ENCODE measurements around the gene RAB30.
"Not testable (repeated sequence)": the region's sequence is repeated elsewhere in the genome, so short reads cannot be mapped to it uniquely, and the experiment has no call there.

DNA sequence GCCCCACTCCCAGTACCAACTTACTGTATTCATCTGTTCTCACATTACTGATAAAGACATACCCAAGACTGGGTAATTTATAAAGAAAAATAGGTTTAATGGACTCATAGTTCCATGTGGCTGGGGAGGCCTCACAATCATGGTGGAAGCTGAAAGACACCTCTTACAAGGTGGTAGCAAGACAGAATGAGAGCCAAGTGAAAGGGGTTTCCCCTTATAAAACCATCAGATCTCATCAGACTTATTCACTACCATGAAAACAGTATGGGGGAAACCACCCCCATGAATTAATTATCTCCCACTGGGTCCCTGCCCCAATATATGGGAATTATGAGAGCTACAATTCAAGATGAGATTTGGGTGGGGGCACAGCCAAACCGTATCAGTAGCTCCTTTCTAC, 126.7 kb downstream of the RAB30 start:
- TF ChIP-seq, protein P1, sequence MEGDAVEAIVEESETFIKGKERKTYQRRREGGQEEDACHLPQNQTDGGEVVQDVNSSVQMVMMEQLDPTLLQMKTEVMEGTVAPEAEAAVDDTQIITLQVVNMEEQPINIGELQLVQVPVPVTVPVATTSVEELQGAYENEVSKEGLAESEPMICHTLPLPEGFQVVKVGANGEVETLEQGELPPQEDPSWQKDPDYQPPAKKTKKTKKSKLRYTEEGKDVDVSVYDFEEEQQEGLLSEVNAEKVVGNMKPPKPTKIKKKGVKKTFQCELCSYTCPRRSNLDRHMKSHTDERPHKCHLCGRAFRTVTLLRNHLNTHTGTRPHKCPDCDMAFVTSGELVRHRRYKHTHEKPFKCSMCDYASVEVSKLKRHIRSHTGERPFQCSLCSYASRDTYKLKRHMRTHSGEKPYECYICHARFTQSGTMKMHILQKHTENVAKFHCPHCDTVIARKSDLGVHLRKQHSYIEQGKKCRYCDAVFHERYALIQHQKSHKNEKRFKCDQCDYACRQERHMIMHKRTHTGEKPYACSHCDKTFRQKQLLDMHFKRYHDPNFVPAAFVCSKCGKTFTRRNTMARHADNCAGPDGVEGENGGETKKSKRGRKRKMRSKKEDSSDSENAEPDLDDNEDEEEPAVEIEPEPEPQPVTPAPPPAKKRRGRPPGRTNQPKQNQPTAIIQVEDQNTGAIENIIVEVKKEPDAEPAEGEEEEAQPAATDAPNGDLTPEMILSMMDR (IDR thresholded peaks at IDR 0.05; ENCODE audit: poor library complexity), result not testable (repeated sequence)
- not testable (repeated sequence) for TF ChIP-seq EZH2 (IDR thresholded peaks at IDR 0.05; ENCODE audit: borderline replicate concordance); EZH2phosphoT487 (IDR thresholded peaks at IDR 0.05; ENCODE audit: low read depth, severe bottlenecking, unreplicated experiment)

All from hepatocyte (in vitro differentiated cells).